Measurements from ENCODE around the gene FAHD1.
A peak's percentile ranks its signal among the peaks of the same experiment; 100 is the strongest.

The FAHD1 gene

DNA sequence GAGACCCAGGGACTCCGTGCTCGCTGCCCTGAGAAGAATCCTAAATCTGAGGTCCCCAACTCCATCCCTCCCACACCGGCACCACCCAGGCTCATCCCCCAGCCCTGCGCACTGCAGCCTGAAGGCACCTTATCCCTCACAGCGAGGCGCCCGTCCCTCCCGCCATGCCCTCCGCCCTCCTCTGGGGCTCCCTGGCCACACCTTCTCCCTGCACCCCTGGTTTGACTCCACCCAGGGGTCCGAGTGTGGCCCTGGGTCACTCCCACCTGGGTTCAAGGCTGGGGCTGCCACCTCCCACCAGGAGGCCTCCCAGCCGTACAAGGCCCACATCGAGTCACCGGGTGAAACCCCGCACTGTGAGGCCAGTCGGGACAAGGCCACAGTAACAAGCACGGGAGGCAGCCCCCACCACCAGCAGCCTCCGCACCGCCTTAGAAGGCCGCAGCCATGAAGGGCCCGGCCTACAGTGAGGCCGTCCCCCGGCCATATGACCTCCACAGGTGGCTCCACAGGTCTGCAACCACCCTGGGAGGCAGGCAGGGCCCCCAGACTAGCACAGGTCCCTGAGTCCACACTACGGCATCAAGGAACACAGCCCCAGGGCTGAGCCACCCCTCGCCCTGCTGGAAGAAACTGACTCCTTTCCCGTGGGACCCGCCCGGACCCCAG, 8.7 kb upstream of the FAHD1 start:
- no peak for DNase-seq

DNA sequence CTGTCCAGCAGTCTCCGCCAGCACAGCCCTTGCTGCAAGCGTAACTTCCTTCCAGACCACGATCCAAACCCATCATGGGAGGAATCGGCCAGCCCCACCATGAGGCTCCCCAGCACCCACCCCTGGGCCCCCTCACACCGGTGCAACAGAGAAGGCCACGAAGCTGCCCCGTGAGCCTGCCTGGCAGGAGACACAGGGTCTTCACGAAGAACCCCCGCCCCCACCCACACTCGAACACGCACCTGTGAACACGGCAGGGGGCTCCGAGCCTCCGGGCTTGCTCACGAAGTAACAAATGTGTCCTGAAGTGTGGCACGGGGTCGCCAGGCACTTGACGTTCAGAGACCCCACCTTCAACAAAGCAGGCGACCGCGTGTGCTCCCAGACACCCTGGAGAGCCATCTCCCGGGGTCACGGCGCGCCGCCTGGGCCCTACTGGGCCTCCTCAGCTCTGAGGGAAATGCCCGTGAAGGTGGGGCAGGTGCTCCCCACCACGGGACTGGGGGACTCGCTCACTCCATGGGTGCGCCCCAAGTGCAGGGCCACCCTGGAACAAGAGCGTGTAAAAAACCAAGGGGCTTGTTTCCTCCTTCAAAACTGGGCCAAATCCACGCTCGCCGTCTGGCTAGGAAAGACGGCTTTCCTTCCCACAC, 8.0 kb upstream of the FAHD1 start:
- DNase-seq: no peak

DNA sequence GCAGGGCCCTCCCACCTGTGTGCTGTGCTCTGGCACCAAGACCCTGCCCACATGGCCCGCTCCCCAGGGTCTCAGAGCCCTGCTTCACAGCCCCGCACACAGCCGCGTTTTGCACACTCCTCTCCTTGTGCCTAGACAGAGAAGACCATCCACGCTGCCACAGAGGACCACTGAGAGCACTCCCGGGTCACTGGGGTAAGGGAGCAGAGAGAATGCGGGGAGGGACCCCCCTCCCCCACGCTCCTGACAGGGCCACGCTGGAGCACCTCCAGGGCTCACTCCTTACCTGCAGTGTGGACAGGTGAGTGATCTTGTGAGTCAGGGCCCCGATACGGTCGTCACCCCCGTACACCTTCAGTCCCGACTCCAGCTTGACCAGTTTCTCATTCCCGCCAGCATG, 7.4 kb upstream of the FAHD1 start:
- no peak for DNase-seq

DNA sequence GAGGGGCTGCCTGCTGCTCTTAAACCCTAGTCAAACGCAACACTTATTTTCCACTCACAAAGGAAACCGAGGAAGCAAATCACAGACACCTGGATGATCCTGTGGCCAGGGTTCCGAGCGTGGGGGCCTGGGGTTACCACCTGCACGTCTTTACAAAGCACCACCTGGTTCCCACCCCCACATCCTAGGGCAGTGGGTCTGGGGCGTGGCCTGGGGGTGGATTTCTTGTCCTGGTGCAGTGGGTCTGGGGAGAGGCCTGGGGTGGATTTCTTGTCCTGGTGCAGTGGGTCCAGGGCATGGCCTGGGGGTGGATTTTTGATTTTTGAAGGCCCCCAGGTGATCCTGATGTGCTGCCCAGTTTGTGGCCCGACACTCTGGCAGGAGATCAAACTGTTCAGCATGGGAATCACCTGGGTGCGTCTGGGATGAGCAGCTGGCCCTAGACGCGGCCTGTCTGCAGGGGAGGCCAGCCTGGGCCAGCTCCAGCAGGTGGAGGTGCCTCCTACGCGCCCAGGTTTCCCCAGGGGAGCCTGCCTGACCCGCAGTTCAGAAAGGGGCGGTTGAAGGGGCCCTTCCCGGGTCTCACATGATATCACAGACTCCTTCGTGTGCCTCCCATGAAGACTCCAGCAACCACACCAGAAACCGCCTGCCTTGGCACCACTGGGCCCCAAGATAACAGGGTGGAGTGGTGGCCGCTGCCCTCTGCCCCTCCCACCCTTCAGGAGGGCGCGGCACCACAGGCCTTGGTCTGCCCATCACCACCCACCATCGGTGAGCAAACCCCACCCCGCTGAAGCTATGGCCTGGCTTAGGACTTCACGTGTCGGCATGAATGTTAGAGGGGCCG, 6.7 kb upstream of the FAHD1 start:
- no peak for DNase-seq

DNA sequence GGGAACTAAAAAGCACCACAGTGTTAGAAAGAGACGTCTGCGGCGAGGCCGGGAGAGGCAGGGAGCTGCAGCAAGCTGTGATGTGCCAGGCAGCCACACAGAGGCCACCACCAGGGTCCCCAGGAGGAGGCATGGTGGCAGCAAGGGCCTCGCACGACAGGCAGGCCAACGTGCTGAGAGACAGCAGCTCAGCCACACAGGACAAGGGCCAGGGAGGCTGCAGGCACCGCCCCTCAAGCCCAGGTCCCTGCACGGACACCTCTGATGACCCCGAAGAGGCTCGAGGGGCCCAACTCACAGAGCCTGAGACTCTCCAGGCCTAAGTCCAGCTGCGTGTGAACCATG, 6.1 kb upstream of the FAHD1 start:
- DNase-seq: no peak

DNA sequence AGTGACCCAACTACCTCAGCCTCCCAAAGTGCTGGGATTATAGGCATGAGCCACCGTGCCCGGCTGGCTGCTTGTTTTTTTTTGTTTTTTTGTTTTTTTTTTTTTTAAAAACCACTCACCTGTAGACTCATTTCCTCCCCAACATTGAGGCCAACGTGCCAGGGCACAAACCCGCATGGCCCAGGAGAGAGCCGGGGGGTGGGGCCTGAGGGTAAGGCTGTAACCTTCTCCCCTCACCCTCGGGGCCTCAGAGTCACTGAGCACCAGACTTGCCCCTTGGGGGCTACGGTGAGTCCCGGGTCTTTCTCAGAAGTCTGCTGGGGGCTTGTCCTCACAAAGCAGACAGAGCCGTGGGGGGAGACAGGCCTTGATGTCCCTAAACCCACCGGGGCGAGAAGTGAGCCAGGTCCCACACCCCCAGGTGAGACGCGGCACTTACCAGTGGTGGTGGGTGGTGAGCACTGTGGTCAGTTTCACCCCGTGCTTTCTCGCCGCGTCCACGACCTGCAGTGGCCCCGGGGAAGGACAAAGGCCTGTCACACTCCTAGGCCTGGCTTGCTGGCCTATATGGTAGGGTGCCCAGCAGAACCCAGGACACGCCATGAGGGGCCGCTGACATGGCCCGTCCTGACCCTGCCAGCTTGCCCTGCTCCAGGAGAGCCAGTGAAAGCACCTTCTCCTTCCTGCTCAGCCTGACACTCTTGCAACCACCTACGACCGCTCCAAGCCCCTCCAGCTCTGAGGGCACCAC, 5.0 kb upstream of the FAHD1 start:
- DNase-seq: no peak

DNA sequence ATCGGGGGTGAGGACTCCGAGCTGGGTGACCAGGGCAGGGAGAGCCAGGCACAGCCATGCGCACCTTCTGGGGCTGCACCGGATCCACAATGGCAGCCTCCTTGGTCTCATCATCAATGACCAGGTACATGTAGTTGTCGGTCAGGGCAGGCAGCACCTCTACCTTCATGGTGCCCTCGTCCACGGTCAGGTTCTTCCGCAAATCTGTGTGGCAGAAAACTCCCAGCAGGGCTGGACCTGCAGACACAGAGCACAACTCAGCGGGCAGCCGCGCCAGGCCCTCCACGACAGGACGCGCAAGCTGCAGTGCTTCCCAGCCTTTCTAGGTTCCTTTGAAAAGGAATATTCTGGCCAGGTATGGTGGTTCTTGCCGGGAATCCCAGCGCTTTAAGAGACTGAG, 4.2 kb upstream of the FAHD1 start:
- DNase-seq: no peak

DNA sequence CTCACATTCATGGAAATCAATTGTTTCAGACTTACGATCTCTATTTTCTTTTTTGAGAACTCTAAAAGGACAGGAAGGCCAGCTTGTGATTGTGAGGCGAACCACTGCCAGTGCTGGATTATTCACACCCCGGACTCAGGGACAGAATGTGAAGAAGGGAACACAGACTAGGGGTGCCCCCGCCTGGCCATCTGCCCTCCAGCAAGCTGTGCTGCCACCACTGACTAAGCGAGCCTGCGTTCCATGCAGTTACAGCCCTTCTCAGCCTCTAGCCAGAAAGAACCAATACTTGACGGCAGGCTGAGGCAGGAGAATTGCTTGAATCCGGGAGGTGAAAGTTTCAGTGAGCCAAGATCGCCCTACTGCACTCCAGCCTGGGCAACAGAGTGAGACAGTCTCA, 3.2 kb upstream of the FAHD1 start:
- no peak for DNase-seq

DNA sequence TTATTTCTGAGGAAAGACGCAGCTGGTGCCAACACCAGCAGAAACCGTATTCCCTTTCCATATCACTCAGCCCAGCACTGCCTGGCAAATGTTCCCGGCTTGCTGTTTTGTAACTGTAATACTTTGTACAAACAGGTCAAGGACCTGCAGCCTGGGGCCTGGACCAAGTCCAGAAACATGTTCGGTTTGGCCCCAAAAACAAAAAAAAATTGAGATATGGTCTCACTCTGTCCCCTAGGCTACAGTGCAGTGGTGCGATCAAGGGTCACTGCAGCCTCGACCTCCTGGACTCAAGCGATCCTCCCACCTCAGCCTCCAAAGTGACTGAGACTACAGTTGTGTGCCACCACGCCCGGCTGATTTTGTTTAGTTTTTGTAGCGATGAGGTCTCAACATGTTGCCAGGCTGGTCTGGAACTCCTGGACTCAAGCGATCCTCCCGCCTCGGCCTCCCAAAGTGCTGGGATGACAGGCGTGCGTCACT, 1.6 kb upstream of the FAHD1 start:
- DNase-seq: no peak

DNA sequence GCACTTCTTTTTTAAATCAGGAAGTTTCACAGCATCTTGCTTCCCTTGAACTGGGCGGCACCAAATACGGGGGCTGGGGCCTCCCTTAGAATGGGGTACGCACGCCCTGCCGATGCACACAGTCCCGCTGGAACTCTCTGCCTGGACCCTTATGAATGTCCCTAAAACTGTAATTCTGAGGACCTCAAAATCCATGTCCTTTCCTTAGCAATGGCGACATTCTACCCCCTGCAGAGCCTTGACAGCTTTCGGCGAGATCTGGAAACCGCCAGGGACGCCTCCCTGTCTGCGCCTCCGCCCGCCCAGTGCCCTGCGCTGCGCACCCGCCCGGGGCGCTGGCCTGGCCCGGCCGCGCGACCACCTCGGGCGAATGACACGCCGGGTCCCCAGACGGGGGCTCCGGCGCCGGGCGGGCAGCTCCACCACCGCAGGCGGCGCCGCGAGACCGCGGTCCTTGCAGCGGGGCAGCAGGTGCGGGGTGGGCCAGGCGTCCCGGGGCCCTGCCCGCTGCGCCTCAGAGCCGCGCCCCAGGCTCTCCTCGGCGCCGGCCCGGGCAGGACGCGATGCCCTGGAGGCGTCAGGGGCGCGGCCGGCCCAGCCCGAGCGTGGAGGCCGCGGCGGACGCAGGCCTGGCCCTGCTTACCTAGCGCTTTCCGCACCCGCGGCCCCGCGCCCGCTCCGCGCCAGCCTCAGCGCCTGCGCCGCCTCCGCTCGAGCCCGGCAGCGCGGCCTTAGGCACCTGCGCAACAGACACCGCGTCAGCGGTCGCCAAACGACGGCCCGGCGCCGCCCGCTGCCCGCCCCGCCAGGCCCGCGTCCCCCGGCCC, 929 bp upstream of the FAHD1 start:
- DNase-seq: peak; percentile 59

DNA sequence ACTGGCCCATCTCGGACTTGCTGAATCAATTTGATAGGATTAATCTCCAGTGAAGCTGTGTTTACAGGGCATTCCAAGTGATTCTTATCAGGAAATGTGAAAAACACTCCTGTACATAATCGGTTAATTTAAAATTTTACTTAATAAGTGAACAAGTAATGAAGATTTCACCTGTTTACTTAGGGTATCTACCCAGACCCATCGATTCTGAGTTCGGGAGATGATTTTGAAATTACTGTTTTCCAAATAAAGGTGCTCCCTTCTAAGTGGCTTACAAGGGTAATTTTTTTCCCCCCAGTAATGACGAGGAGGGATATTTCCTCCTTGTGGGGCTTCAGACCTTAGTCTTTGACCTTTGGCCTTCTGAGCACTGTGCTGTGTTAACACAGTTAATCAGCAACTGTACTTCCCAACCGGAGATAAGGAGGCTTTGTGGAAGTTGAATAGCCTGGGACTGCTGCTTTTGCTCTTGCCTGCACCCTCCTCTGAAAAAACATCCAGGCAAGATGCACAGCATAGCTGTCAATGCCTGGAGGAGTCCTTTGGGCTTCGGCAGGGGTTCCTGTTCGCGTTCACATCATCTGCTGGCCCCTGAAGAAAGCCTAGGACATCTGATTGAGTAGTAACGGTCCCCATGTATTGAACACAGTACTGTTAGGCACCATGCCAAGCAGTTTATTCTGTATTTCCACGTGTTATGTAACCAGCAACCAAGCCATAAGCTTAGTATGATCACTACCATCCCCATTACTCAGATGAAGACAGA, 1.8 kb downstream of the FAHD1 start:
- no peak for DNase-seq

DNA sequence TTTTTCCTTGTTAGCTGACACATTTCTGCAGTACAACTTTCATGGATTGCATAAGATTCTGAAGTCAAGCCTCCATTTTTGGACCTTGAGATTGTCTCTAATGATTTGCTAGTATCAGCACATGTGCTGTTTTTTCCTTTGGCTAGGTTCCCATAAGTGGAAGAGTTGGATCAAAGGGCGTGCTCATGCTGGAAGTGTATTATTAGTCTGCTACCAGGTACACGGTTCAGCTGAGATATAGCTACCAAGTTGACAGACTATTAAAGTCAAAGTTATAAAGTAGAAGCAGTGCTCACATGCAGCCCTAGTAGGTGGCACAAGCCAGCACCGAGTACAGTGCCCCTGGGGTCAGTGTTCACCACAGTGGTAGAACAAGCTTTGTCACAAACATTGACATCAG, 3.2 kb downstream of the FAHD1 start:
- DNase-seq: no peak

DNA sequence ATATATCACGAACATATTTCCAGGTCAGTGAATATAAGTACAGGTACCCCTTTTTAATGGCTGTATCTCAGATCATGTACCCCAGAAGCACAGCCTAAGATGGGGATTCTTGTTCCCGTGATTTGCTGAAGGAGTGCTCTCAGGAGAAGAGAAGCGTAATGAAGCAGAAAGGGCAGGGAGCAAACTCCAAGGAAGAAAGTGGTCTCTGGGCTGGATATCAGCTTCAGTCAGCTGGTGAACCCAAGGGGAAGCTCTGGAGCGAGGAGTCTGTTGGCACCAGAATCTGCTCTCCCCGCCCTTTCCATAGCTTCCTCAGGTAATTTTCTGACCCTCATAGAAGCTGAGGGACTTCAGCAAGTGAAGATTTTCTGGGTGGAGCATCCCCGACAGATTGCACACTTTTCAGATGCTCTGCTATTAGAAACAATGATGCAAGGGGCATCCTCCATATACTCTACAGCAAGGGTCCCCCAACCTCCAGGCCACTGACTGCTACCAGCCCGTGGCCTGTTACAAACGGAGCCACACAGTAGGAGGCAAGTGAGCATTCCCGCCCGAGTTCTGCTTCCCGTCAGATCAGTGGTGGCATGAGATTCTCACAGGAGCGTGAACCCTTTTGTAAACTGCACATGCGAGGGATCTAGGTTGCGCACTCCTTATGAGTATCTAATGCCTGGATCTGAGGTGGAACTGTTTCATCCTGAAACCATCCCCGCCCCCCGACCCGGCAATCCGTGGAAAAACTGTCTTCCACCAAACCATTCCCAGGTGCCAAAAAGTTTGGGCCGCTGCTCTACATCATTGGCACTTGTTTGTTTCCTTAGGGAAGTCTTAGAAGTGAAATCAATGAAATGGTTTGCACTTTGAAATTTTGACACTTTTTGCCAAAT, 4.4 kb downstream of the FAHD1 start:
- DNase-seq: no peak

DNA sequence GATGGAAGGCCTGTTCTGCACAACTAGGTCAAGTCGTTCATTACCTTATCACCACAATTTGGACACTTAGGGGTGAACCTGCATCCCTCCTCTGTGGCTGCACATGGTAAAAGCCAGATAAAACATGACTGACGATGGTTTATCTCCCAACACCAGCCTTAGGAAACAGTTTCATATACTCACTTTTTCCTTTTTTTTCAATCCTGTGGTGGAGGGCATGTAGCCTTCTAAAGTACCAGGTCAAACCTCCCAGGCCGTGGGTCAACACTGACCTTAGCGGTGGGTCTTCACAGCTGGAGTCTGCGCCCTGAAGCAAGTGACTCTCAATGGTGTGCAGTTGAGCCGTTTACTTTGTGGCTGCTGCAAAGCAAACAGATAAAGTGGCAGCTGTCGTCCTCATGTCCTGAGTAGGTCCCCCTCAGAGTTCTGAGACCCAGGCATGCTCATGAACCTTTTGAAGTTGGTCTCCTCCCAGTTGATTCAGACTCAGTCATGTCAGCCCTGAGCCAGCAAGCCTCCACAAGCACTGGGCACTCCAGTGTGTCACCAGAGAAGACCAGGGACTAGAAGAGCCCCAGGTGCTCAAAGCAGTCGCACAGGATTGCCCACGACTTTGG, 5.9 kb downstream of the FAHD1 start:
- no peak for DNase-seq

DNA sequence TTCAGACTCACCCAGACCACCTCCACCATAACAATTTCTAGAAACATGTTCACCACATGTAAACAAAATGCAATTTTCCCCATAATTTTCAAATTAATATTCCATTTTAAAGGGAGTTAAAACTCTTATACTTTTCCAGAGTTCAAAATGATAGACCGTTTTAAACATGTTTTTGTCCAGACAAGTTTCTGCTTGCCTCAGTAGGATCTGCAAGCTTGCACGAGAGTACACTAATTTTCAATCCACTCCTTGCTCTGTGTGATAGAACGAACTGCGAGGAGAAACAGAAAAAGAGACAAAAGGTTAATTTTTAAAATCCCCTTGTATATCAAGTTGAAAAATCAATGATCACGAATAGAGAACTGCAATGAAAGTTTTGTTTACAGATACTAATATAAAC, 7.1 kb downstream of the FAHD1 start:
- no peak for DNase-seq

DNA sequence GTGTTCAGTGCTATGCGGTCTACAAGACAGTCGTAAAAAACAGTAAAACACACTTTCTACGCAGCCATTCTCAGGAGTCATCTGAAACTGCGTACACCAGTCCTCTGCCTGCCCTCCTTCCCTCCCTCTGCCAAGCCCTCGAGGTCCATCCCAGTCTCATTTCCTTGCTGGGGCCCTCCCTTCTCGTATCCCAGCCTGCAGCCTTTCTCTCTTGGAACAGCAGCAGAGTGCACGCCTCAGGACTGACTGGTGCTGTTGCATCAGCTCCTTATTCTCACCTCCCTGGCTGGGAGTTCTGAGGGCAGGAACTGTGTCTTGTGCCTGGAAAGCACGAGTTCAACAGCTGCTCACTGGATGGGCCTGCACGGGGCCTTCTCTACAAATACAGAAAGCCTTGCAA, 12.5 kb downstream of the FAHD1 start:
- DNase-seq: no peak

DNA sequence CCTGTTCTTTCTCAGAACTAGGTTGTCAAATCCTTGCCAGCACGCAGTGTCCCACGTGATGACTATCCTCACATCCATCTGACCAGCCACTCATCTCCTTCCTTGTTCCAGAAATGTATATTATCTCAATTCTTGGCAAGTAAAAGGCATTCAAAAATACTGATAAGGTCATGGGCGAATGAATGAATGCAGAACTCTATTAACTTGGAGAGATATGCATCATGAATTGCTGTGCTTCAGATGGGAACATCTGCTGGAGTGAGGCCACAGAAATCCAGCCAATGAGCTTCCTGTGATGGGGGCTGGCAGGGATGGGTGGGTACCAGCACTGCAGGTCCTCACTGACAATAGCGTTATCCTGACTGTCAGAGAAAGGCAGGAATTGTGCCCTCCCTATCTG, 19.0 kb downstream of the FAHD1 start:
- no peak for DNase-seq

DNA sequence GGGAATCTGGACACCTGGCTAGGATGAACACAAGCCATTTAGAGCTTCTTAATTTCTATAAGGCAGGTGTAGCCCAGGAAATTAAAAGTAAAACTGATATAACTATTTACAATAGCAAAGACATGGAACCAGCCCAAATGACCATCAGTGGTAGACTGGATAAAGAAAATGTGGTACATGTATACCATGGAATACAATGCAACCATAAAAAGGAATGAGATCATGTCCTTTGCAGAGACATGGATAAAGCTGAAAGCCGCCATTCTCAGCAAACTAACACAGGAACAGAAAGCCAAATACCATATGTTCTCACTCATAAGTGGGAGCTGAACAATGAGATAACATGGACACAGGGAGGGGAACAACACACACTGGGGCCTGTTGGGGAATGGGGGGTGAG, 19.4 kb downstream of the FAHD1 start:
- DNase-seq: no peak

DNA sequence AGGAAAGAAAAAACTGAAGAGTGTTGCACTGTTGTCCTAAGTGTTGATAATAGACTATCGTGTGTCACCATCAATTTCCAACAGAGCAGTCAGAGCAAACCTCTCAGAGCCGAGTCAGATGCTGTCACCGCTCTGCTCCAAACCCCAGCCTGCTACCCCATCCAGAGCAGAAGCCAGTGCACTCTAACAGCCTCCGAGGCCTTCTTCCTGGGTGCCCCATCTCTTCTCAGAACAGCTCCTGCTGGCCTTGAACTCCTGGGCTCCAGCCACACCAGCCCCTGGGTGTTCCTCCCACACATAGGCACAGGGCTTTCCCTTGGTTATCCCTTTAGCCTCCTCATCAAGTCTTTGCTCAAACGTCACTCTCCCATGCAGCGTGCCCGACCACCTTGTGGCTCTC, 24.0 kb downstream of the FAHD1 start:
- DNase-seq: no peak

DNA sequence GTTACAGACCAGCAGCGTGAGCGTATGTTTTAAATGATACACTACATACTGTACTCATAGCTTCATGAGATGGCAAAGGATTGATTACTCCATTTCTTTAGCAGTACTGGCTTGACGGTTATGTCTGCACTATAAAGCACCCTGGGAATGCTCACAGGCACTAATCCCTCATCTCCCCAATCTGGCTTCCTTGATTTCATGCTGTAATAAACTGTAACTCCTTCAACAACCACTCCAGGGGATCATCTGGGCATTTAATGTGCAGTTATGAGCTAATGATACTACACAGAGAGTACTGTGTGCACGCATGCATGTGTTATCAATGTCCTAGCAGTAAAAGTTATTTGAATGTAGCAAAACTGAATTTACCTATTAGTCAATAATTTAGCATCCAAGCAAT, 24.8 kb downstream of the FAHD1 start:
- no peak for DNase-seq
